HCEC 1CT (cell line): ENCODE measurements around the gene PHF20.
"Not testable (repeated sequence)": the region's sequence is repeated elsewhere in the genome, so short reads cannot be mapped to it uniquely, and the experiment has no call there.

Experiments
- DNase-seq: peaks from one replicate; pipeline ENCODE4 v3.0.0-alpha.2; 2017

Gene PHF20

GRCh38 chr20:35771689-35772562 is at the start of gene PHF20:
PHF20 (plus strand) TSS chr20:35772015; CDS start chr20:35801523, 29,508 bp downstream.
- DNase-seq: peak; percentile 95

- DNase-seq: not testable (repeated sequence)
Observed at GRCh38 chr20:35723275-35723639, 48.6 kb upstream of the PHF20 start.

DNA sequence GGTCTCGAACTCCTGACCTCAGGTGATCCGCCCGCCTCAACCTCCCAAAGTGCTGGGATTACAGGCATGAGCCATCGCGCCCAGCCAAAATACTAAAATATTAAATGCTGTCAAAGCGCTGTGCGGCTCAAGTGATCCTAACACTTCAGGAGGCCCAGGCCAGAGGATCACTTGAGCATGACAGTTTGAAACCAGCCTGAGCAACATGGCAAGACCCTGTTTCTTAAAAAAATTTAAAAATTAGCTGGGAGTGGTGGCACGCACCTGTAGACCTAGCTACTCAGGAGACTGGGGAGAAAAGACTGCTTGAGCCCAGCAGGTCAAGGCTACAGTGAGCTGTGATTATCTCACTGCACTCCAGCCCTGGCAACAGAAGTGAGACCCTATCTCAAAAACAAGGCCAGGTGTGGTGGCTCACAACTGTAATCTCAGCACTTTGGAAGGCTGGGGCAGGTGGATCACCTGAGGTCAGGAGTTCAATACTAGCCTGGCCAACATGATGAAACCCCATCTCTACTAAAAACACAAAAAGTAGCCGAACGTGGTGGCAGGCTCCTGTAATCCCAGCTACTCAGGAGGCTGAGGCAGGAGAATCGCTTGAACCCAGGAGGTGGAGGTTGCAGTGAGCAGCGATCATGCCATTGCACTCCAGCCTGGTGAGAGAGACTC is 48.0 kb upstream of the PHF20 start:
- not testable (repeated sequence) for DNase-seq

GRCh38 chr20:35724321-35725230 is 47.2 kb upstream of the PHF20 start:
- no peak for DNase-seq

GRCh38 chr20:35726842-35727711 is 44.7 kb upstream of the PHF20 start:
- no peak for DNase-seq

GRCh38 chr20:35729283-35729807 is 42.5 kb upstream of the PHF20 start:
- DNase-seq: no peak

DNA sequence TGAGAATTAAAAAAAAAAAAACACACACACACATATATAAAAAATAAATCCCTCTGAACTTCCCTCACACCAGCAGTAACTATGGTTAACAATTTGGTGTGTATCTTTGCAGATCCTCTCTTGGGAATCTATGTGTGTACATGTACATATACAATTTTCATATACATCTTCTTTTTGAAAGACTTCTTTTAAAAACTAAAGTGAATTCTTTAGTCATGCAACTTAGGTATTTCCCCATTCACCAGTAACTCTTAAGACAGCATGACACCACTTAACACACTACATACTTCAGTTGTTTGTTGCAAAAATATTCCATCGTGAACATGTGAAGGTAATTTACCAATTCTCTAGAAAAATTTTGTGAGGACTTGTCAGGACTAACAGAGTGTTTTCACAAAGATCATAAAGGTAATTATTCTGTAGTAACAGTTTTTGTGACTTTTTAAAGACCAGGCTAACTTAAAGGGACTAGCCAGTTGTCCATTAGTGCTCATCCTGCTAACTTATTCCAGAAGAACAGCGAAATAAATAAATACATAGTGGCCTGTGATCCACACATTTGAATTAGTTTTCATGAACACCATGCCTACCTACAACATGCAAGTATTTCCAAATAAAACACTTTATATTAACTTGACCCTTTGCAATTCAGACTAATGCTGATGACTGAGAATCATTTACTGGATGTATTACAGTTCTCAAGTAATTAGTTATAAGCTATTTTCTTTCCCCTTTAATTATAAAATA is 41.8 kb upstream of the PHF20 start:
- DNase-seq: no peak

DNA sequence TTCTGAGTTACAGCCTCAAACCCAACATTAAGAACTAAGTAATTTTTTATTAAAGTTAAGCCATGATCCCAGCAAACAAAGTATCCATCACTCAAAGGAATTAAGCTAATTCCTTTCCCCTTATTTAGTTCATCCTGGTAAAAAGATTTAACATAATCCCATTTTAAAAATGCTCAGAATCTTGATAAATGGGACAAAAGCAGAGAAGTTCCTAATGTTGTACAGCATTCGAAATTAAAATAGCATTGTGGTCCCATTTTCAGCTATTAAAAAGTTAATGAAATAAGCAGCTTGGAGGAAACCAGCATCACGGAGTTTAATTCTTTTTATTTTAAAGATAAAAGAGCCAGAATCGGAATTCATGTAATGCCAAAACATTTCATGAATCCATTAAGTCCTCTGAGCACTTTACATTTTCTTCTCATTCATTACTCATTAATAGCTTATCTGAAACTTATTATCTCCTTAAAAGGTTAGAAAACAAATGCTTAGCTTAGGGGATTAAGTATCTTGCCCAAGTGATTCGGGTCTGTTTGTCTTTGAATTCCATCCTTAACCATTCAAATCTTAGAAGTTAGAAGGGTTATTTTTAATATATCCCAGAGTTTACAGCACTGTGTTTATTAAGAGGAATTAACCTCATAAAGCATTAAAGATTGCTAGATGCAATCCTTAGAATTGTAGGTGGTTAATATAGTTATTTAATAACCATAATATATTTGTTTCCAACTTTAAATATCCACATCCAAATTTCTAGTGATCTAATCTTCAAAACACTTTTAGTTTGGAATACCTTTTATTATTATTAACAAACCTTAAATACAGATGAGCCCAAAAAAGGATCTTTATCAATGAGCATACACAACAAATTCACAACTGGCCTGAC is 41.0 kb upstream of the PHF20 start:
- DNase-seq: no peak

- no peak for DNase-seq
Observed at GRCh38 chr20:35731469-35731788, 40.4 kb upstream of the PHF20 start.

DNA sequence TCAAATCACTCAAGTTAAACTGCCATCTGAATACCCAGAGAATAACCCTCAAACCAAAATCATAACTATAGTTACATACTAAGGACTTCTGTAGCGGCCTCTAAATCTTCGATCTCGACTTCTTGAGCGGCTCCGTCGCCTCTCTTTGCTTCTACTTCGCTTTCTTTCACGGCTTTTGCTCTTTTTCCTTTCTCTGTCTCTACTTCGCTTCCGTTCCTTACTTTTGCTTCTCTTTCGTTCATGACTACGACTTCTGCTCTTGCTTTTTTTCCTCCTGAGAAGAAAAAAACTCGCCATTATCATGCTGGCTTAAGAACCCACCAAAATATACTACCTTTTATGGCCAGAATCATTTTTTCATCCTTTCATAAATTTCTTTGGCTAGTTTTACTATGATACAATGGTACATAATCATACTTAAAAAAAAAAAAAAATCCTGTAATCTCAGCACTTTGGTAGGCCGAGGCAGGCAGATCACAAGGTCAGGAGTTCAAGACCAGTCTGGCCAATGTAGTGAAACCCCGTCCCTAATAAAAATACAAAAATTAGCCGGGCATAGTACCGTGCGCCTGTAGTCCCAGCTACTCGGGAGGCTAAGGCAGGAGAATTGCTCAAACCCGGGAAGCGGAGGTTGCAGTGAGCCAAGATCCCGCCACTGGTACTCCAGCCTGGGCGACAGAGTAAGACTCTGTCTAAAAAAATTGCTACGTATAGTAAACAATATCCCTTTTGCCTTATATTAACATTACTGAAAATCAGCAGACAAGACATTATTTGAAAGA is 39.8 kb upstream of the PHF20 start:
- DNase-seq: no peak

DNA sequence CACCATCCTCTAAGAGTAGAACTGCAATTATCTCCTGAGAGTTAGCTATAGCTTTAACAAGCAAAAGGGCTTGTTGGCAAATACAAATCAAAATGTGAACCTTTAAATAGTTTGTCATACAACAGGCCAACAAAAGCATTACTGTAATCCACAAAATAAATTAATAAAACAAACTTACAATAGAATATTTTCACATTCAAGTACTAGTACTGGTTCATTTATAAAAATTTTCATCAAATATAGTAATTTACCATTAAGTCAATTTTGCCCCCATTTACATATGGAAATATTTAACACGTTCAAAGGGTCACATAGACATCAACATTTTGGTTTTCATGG is 39.2 kb upstream of the PHF20 start:
- DNase-seq: no peak

- no peak for DNase-seq
Observed at GRCh38 chr20:35734374-35734773, 37.4 kb upstream of the PHF20 start.

GRCh38 chr20:35734777-35735649 is 36.8 kb upstream of the PHF20 start:
- DNase-seq: no peak

GRCh38 chr20:35735826-35736470 is 35.9 kb upstream of the PHF20 start:
- no peak for DNase-seq

- DNase-seq: no peak
Observed at GRCh38 chr20:35737865-35738333, 33.9 kb upstream of the PHF20 start.

- DNase-seq: no peak
Observed at GRCh38 chr20:35738410-35739179, 33.2 kb upstream of the PHF20 start.
